HEK293 (cell line): ENCODE results near the gene LRFN2.

Source experiments
- CTCF ChIA-PET: fragments of 350-600 bp; formaldehyde crosslinking; extraction: SDS; loops from one replicate; lab custom pipeline; 2021; ENCODE audit warnings: antibody characterized with exemption; lab: Yijun Ruan, JAX
- POLR2A ChIA-PET: fragments of 300-600 bp; formaldehyde crosslinking; extraction: SDS; loops from one replicate; lab custom pipeline; 2020; ENCODE audit warnings: antibody characterized with exemption, inconsistent platforms; lab: Yijun Ruan, JAX
- H3K27ac ChIP-seq: fragments of 200-500 bp; sonication (Bioruptor generic); 2 replicates; pipeline ENCODE4 v1.5.1; 2014; ENCODE audit warnings: low read depth, low read length, control low read depth, inconsistent platforms; ENCODE audit errors: extremely low read depth
- H3K36me3 ChIP-seq, 2 experiments: fragments of 200-500 bp in 1 of 2; sonication (Bioruptor generic) in 1 of 2; 1 replicate in 1 of 2; 2 replicates in 1 of 2; pipeline ENCODE4 v1.5.1; 2014 to 2017; ENCODE audit warnings: inconsistent platforms in 2 of 2, low read length in 2 of 2; ENCODE audit not compliant: control insufficient read depth in 2 of 2, insufficient read depth in 1 of 2
- H3K4me1 ChIP-seq: fragments of 200-500 bp; sonication (Bioruptor generic); 2 replicates; pipeline ENCODE4 v1.5.1; 2014; ENCODE audit warnings: mild to moderate bottlenecking, low read length, inconsistent platforms; ENCODE audit not compliant: control insufficient read depth, insufficient read depth
- H3K4me3 ChIP-seq: 2 replicates; pipeline ENCODE4 v1.5.1; 2011; ENCODE audit warnings: low read depth, mild to moderate bottlenecking, control low read depth, low read length, moderate library complexity
- H3K9me3 ChIP-seq: fragments of 200-500 bp; sonication (Bioruptor generic); 2 replicates; pipeline ENCODE4 v1.5.1; 2014; ENCODE audit warnings: low read depth, low read length, inconsistent platforms; ENCODE audit not compliant: control insufficient read depth, insufficient read depth
- EGR2 ChIP-seq: fragments of 450-650 bp; formaldehyde crosslinking; IDR thresholded peaks from 2 replicates; pipeline ENCODE4 v1.5.1; 2016; ENCODE audit warnings: low read depth, missing biosample characterization, missing genetic modification characterization
- GFI1B ChIP-seq: fragments of 450-650 bp; formaldehyde crosslinking; IDR thresholded peaks from 2 replicates; pipeline ENCODE4 v1.5.1; 2016; ENCODE audit warnings: missing biosample characterization, missing genetic modification characterization
- GLIS1 ChIP-seq: fragments of 450-650 bp; formaldehyde crosslinking; IDR thresholded peaks from 2 replicates; pipeline ENCODE4 v1.5.1; 2016; ENCODE audit warnings: missing biosample characterization, missing genetic modification characterization
- KLF1 ChIP-seq: fragments of 450-650 bp; formaldehyde crosslinking; IDR thresholded peaks from 2 replicates; pipeline ENCODE4 v1.5.1; 2016; ENCODE audit warnings: missing biosample characterization, missing genetic modification characterization
- OSR2 ChIP-seq: fragments of 450-650 bp; formaldehyde crosslinking; IDR thresholded peaks from 2 replicates; pipeline ENCODE4 v1.5.1; 2016; ENCODE audit warnings: missing biosample characterization, missing genetic modification characterization
- SALL2 ChIP-seq: fragments of 450-650 bp; formaldehyde crosslinking; IDR thresholded peaks from 2 replicates; pipeline ENCODE4 v1.5.0; 2017; ENCODE audit warnings: missing biosample characterization, mild to moderate bottlenecking, missing genetic modification characterization, borderline replicate concordance
- YY1 ChIP-seq: fragments of 450-650 bp; formaldehyde crosslinking; IDR thresholded peaks from 2 replicates; pipeline ENCODE4 v1.5.1; 2018; ENCODE audit warnings: missing biosample characterization, missing genetic modification characterization
- ZBTB8A ChIP-seq: fragments of 450-650 bp; formaldehyde crosslinking; IDR thresholded peaks from 2 replicates; pipeline ENCODE4 v1.5.1; 2016; ENCODE audit warnings: missing biosample characterization, missing genetic modification characterization
- ZNF112 ChIP-seq: fragments of 450-650 bp; formaldehyde crosslinking; IDR thresholded peaks from 2 replicates; pipeline ENCODE4 v1.5.0; 2017; ENCODE audit warnings: missing biosample characterization, missing genetic modification characterization
- ZNF211 ChIP-seq: fragments of 450-650 bp; formaldehyde crosslinking; IDR thresholded peaks from 2 replicates; pipeline ENCODE4 v1.5.1; 2016; ENCODE audit warnings: low read depth, missing biosample characterization, missing genetic modification characterization
- ZNF350 ChIP-seq: fragments of 450-650 bp; formaldehyde crosslinking; IDR thresholded peaks from 2 replicates; pipeline ENCODE4 v1.5.0; 2017; ENCODE audit warnings: missing biosample characterization, mild to moderate bottlenecking, missing genetic modification characterization
- ZNF423 ChIP-seq: fragments of 450-650 bp; formaldehyde crosslinking; IDR thresholded peaks from 2 replicates; pipeline ENCODE4 v1.5.1; 2016; ENCODE audit warnings: missing biosample characterization, missing genetic modification characterization
- ZNF48 ChIP-seq: fragments of 450-650 bp; formaldehyde crosslinking; IDR thresholded peaks from 2 replicates; pipeline ENCODE4 v1.5.1; 2016; ENCODE audit warnings: missing biosample characterization, missing genetic modification characterization
- ZNF501 ChIP-seq: fragments of 450-650 bp; formaldehyde crosslinking; IDR thresholded peaks from 2 replicates; pipeline ENCODE4 v1.5.1; 2016; ENCODE audit warnings: missing biosample characterization, missing genetic modification characterization
- ZNF624 ChIP-seq: fragments of 450-650 bp; formaldehyde crosslinking; IDR thresholded peaks from 2 replicates; pipeline ENCODE4 v1.5.1; 2017; ENCODE audit warnings: missing biosample characterization, missing genetic modification characterization
- TF ChIP-seq, protein P1 (sequence below): fragments of 450-650 bp; formaldehyde crosslinking; IDR thresholded peaks from 2 replicates; pipeline ENCODE4 v1.5.1; 2017; ENCODE audit warnings: missing biosample characterization, missing genetic modification characterization
- TF ChIP-seq, protein P2 (sequence below): fragments of 450-650 bp; formaldehyde crosslinking; IDR thresholded peaks from 2 replicates; pipeline ENCODE4 v1.5.1; 2016; ENCODE audit warnings: missing biosample characterization, missing genetic modification characterization, low read depth
- TF ChIP-seq, protein P3 (sequence below): fragments of 450-650 bp; formaldehyde crosslinking; conservative IDR thresholded peaks from 2 replicates; pipeline ENCODE4 v1.5.1; 2016; ENCODE audit warnings: low read depth, missing biosample characterization, missing genetic modification characterization
- TF ChIP-seq, protein P4 (sequence below): fragments of 450-650 bp; formaldehyde crosslinking; IDR thresholded peaks from 2 replicates; pipeline ENCODE4 v1.5.1; 2016; ENCODE audit warnings: missing biosample characterization, missing genetic modification characterization
- TF ChIP-seq, protein P5 (sequence below): fragments of 450-650 bp; formaldehyde crosslinking; IDR thresholded peaks from 2 replicates; pipeline ENCODE4 v1.5.1; 2016; ENCODE audit warnings: missing biosample characterization, missing genetic modification characterization

LRFN2 gene

DNA sequence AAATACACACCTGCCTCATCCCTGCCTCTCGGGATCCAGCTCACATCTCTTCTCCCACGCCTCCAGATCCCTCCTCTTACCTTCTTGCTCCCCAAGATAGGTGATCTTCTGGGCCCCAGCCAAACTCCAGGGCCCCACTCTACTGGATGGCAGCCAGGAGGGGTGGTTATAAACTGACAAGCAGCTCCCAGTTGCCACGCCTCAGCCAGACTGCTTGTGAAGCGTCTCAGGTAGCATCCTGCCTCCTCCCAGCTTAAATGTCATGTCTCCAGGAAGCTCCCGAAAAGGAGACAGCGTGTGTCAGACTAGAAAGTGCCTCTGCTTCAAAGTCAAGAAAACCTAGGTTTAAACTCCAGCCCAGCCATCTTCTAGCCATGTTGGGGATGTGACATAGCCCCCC lies 114.1 kb downstream of the LRFN2 start:
- H3K4me1 ChIP-seq: no peaks in the 10 kb centered on the region
- H3K27ac ChIP-seq: no peak overlapping the region
- H3K4me3 ChIP-seq: no peak overlapping the region
- no peaks in the 10 kb centered on the region for H3K9me3 ChIP-seq
- ChIA-PET CTCF (interaction anchor here (0.6 to 0.7 kb wide), 2 partner anchors 369 to 495 kb away, joined by 3 read pairs; no protein-coding TSS in a partner anchor), POLR2A (no interaction called here)
- no peaks in the 10 kb centered on the region for H3K36me3 ChIP-seq
- TF ChIP-seq, protein P1, sequence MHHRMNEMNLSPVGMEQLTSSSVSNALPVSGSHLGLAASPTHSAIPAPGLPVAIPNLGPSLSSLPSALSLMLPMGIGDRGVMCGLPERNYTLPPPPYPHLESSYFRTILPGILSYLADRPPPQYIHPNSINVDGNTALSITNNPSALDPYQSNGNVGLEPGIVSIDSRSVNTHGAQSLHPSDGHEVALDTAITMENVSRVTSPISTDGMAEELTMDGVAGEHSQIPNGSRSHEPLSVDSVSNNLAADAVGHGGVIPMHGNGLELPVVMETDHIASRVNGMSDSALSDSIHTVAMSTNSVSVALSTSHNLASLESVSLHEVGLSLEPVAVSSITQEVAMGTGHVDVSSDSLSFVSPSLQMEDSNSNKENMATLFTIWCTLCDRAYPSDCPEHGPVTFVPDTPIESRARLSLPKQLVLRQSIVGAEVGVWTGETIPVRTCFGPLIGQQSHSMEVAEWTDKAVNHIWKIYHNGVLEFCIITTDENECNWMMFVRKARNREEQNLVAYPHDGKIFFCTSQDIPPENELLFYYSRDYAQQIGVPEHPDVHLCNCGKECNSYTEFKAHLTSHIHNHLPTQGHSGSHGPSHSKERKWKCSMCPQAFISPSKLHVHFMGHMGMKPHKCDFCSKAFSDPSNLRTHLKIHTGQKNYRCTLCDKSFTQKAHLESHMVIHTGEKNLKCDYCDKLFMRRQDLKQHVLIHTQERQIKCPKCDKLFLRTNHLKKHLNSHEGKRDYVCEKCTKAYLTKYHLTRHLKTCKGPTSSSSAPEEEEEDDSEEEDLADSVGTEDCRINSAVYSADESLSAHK: no peak
- TF ChIP-seq, protein P2, sequence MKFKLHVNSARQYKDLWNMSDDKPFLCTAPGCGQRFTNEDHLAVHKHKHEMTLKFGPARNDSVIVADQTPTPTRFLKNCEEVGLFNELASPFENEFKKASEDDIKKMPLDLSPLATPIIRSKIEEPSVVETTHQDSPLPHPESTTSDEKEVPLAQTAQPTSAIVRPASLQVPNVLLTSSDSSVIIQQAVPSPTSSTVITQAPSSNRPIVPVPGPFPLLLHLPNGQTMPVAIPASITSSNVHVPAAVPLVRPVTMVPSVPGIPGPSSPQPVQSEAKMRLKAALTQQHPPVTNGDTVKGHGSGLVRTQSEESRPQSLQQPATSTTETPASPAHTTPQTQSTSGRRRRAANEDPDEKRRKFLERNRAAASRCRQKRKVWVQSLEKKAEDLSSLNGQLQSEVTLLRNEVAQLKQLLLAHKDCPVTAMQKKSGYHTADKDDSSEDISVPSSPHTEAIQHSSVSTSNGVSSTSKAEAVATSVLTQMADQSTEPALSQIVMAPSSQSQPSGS (tag by site-specific recombination): no peak
- TF ChIP-seq ZNF211 (tag by site-specific recombination) (no peak), EGR2 (tag by site-specific recombination) (no peak), ZNF112 (tag by site-specific recombination) (no peak), KLF1 (tag by site-specific recombination) (no peak), ZNF350 (tag by site-specific recombination) (no peak), SALL2 (no peak), GFI1B (tag by site-specific recombination) (no peak), YY1 (tag by site-specific recombination) (no peak), ZNF624 (no peak), ZNF48 (tag by site-specific recombination) (no peak), ZNF501 (no peak)
- TF ChIP-seq, protein P3, sequence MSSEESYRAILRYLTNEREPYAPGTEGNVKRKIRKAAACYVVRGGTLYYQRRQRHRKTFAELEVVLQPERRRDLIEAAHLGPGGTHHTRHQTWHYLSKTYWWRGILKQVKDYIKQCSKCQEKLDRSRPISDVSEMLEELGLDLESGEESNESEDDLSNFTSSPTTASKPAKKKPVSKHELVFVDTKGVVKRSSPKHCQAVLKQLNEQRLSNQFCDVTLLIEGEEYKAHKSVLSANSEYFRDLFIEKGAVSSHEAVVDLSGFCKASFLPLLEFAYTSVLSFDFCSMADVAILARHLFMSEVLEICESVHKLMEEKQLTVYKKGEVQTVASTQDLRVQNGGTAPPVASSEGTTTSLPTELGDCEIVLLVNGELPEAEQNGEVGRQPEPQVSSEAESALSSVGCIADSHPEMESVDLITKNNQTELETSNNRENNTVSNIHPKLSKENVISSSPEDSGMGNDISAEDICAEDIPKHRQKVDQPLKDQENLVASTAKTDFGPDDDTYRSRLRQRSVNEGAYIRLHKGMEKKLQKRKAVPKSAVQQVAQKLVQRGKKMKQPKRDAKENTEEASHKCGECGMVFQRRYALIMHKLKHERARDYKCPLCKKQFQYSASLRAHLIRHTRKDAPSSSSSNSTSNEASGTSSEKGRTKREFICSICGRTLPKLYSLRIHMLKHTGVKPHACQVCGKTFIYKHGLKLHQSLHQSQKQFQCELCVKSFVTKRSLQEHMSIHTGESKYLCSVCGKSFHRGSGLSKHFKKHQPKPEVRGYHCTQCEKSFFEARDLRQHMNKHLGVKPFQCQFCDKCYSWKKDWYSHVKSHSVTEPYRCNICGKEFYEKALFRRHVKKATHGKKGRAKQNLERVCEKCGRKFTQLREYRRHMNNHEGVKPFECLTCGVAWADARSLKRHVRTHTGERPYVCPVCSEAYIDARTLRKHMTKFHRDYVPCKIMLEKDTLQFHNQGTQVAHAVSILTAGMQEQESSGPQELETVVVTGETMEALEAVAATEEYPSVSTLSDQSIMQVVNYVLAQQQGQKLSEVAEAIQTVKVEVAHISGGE (tag by site-specific recombination): no peak
- TF ChIP-seq, protein P4, sequence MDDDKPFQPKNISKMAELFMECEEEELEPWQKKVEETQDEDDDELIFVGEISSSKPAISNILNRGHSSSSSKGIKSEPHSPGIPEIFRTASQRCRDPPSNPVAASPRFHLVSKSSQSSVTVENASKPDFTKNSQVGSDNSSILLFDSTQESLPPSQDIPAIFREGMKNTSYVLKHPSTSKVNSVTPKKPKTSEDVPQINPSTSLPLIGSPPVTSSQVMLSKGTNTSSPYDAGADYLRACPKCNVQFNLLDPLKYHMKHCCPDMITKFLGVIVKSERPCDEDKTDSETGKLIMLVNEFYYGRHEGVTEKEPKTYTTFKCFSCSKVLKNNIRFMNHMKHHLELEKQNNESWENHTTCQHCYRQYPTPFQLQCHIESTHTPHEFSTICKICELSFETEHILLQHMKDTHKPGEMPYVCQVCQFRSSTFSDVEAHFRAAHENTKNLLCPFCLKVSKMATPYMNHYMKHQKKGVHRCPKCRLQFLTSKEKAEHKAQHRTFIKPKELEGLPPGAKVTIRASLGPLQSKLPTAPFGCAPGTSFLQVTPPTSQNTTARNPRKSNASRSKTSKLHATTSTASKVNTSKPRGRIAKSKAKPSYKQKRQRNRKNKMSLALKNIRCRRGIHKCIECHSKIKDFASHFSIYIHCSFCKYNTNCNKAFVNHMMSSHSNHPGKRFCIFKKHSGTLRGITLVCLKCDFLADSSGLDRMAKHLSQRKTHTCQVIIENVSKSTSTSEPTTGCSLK (tag by site-specific recombination): no peak

DNA sequence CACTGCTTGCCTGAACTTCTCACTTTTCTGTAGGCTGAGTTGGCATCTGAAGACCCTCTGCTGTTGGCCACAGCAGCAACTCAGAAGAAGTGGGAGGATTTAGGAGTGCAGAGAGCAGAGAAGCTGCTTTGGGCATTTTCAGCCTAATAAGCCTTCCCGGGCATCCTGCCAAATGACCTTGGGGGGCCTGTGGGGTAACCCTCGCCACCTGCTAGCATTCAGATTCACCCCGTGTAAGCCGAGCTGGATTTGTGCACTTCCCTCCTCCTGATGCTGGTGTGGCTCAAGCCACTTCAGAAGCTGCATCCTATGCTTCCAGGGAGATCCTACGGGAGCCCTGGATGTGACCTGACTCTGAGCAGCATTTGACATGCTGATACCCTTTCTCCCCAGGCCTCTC lies 114.8 kb downstream of the LRFN2 start:
- ChIA-PET POLR2A (no interaction called here), CTCF (interaction anchor here (0.5 to 0.7 kb wide), 3 partner anchors 370 to 503 kb away, joined by 3 to 4 read pairs (median 3); no protein-coding TSS in a partner anchor)
- H3K9me3 ChIP-seq: no peaks in the 10 kb centered on the region
- TF ChIP-seq ZBTB8A (tag by site-specific recombination) (0 out of 2 replicates have a peak, but pooled peaks have one; percentile 49), ZNF423 (tag by site-specific recombination) (no peak), GLIS1 (tag by site-specific recombination) (peak; percentile 62), OSR2 (tag by site-specific recombination) (no peak)
- TF ChIP-seq, protein P5, sequence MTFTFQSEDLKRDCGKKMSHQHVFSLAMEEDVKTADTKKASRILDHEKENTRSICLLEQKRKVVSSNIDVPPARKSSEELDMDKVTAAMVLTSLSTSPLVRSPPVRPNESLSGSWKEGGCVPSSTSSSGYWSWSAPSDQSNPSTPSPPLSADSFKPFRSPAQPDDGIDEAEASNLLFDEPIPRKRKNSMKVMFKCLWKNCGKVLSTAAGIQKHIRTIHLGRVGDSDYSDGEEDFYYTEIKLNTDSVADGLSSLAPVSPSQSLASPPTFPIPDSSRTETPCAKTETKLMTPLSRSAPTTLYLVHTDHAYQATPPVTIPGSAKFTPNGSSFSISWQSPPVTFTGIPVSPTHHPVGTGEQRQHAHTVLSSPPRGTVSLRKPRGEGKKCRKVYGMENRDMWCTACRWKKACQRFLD: no peak
- TF ChIP-seq, protein P2 (tag by site-specific recombination): no peak

More for the DNA sequence above, 114.8 kb downstream of the LRFN2 start:
- H3K4me3 ChIP-seq: no peak overlapping the region
- H3K4me1 ChIP-seq: no peaks in the 10 kb centered on the region
- no peaks in the 10 kb centered on the region for H3K36me3 ChIP-seq
- H3K27ac ChIP-seq: no peak overlapping the region
